Skin of body (tissue), 2 donors: Measurements from ENCODE around the gene CDHR1. TPM values are rescaled to one million over a fixed set of nuclear protein-coding genes. Genes with fewer than 3 reads are reported as not detected.
"Not testable (repeated sequence)": the region's sequence is repeated elsewhere in the genome, so short reads cannot be mapped to it uniquely, and the experiment has no call there.

Experiments
- DNase-seq: peaks from one replicate; lab custom pipeline; 2025; lab: John Stamatoyannopoulos, UW
- total RNA-seq: library from RNA; depleted of rRNA; stranded (reverse); fragments of >200 nt; gene quantifications from one replicate; pipeline ENCODE4 v1.2.3, GENCODE V29; 2014

Gene CDHR1
- 1.7 TPM for total RNA-seq

DNA sequence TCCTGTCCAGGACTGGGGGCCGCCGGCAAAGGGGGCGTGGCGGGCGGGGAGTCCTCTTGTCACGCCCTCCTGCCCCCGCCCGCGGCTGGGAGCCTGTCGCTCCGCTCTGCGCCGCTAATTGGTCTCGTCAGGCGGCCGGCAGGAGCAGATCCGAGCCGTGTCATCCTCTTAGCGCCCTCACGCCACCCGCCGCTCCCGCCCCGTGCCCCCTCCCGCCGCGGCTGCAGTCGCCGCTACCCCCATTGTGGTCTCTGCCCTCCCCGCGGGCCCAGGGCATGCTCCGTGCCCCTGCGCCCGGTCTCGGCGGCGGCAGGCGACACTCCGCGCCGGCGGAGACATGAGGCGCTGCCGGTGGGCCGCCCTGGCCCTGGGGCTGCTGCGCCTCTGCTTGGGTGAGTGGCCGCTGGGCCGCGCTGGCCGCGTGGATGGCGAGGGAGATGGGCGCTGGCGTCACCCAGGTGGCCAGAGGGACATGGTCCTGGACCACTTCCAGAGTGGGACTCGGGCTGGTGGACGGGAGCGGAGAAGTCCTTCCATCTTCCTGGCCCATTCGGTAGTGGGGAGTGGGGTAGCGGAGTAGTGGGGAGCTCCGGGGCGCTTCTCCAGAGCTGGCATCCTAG is at the start of gene CDHR1:
CDHR1 (plus strand) TSS at position 114 of the 620 bp plus-strand sequence; CDS start at position 338, 224 bp downstream.
- no peak for DNase-seq

DNA sequence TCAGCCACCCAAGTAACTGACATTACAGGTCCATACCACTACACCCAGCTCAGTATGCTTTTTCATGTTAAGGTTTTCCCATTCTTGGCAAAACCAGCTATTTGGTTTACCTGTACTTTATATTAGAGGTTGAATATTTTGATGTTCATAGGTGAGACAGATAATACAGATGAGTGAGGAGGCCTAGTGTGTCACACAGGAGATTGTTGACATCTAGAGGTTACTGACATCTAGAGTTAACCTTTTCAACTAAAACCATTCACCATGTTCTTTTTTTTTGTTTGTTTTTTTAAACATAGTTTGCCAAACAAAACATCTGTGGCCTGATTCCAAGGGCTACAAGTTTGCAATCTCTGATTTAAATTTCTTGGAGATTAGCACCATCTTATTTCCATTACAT is 47.0 kb upstream of the CDHR1 start:
- DNase-seq = no peak

DNA sequence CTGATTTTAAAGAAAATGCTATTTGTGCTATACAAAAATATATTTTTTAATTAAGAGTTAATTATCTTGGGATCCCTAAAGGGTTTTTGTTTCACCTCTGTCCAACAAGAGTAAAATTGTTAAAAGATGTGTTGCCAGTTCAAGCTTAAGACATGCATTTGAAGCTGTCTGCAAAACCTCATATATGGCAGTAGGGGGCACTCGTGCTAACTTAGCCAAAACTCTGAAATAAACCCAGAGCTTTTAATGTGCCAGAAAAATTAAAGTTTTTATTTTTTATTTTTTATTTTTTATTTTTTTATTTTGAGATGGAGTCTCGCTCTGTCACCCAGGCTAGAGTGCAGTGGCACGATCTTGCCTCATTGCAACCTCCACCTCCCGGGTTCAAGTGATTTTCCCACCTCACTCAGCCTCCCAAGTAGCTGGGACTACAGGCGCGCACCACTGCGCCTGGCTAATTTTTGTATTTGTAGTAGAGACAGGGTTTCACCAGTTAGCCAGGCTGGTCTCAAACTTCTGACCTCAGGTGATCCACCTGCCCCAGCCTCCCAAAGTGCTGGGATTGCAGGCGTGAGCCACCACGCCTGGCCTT is 46.2 kb upstream of the CDHR1 start:
- DNase-seq = not testable (repeated sequence)

DNA sequence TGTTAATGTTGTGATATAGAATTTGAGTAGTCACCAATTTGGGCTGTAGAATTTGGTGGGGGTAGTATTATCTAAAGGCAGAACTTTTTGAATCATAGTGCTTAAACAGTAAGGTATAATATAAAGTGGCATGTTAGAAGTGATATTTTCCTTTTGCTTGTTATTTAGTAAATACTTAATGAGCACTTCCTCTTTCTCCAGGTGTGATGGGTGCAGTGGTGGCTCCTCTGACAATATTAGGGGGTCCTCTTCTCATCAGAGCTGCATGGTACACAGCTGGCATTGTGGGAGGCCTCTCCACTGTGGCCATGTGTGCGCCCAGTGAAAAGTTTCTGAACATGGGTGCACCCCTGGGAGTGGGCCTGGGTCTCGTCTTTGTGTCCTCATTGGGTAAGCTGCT is 44.5 kb upstream of the CDHR1 start:
- no peak for DNase-seq

DNA sequence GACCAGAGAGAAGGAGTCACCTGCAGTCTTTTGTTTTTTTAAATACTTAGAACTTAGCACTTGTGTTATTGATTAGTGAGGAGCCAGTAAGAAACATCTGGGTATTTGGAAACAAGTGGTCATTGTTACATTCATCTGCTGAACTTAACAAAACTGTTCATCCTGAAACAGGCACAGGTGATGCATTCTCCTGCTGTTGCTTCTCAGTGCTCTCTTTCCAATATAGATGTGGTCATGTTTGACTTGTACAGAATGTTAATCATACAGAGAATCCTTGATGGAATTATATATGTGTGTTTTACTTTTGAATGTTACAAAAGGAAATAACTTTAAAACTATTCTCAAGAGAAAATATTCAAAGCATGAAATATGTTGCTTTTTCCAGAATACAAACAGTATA is 41.6 kb upstream of the CDHR1 start:
- no peak for DNase-seq

DNA sequence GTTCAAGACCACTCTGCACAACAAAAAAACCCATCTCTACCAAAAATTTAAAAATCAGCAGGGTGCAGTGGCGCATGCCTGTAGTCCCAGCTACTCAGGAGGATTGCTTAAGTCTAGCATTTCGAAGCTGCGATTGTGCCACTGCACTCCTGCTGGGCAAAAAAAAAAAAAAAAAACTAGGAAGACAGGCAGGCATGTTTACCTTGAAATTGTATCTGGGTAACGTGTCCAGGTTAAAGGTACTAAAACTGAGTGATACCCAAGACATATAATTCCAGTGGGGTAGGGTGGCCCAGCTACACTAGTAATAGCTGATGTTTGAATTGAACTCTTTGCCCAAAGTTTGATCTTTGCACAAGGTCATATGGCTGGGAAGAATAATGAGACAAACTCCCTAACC is 38.8 kb upstream of the CDHR1 start:
- DNase-seq = no peak

DNA sequence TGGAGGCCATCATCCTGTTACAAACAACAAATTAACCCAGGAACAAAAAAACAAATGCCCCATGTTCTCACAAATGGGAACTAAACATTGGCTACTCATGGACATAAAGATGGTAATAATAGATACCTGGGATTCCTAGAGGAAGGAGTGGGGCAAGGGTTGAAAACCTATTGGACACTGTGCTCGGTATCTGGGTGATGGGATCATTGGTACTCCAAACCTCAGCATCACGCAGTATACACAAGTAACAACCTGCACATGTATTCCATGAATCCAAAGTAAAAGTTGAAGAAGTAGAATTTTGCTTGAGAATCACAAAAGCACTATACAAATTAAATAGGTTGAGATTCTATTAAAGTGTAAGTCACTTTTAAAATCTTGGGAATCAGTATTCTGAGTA is 38.3 kb upstream of the CDHR1 start:
- DNase-seq = no peak

DNA sequence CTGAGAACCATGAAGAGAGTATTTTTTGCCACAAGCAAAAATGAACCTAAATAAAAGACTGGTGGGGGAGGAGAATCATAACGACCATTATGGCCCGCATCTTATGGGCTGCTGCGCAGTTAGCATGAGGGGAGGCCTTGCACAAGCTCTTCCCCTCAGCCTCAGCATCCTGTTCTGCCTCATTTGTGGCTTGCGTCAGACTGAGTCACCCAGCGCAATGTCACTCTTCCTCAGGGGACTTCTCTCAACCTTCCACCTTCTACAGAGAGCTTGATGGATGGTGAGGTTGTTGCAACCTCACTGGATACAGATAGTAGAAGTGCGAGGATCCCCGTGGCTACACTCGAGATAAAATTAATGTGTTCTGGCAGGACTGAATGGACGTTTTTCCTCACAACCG is 37.6 kb upstream of the CDHR1 start:
- DNase-seq = no peak

DNA sequence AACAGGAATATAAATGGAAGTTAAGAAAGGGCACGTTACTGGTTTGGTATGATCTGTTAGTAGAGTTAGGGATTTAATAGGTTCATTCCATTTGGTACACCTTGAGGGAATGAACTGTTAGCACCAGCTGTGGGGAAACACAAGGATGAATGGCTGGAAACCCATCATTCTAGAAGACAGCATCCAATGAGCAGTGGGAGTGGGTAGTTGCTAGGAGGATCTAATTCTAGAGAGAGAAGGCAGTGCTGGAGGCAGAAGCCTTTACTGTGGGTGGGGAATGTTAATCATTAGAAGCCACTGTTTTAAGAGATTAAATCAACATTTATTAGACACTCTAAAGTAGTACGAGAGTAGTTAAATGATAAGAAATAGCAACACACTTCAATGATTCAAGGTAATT is 36.3 kb upstream of the CDHR1 start:
- DNase-seq = no peak

DNA sequence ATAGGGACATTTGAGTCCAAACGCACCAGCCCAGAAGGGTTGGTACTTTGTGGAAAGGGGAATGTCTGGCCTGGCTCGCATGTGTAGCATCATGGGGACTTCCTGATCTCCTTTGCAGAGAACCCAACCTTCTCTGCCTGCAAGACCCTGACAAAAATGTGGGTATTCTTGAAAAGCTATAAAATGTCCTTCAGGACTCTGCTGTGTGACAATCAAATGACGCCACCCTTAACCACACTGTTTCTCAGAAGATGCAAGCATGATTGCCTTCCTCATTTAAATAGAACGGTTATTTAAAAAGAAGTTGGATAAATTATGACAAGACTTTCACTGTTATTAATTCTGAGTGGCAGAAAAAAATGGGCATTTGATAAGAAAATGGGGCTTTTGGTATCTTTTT is 35.8 kb upstream of the CDHR1 start:
- DNase-seq = no peak

DNA sequence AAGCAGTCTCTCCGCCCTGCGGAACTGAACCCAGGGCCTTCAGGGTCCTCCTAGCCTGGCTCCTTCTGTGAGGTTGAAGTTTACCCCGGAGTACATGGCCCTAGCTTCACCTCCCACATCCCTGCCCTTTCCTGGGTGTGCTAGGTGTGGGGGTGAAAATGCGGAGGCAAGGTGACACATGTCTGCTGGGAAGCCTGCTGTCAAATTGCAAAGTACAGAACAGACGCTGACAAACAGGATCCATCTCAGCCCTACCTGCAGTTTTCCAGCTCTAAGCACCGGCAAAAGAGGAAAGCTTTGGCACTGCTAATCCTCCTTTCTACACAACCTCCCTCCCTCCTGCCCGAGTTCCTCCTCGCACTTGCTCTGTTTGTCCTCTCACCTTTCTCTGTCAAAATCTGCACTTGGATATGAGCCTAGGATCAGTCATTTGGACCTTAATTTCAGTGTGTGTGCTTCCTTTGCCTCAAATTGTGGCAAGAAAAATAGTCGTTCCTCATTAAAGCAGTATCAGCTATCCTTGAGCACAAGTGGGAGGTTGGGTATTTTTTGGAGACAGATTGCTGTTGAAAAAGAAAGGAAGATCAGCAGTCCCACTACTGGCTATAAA is 35.2 kb upstream of the CDHR1 start:
- no peak for DNase-seq

DNA sequence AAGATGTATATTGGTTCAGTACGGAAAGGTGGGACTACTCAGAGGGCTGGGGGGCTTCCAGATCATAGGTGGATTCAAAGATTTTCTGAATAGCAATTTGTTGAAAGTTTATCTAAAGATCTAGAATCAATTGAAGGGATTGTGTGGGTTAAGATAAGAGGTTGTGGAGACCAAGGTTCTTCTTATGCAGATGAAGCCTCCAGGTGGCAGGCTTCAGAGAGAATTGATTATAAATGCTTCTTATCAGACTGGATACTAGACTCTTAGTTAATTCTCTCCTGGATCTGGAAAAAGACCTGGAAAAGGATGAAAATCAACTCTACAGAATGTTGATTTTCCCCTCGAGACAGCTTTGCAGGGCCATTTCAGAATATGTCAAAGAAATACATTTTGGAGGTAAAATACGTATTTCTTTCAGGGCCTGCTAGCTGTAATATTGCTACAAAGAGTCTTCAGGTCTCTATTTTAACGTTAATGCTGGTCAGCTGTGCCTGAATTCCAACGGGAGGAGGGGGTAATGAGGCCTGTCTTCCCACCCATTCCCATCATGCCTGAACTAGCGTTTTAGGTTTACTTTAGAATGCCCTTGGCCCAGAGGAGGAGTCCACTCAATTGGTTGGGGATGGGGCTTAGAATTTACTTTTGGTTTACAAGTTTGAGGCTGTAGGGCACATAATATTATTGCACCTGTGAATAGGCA is 33.5 kb upstream of the CDHR1 start:
- no peak for DNase-seq

DNA sequence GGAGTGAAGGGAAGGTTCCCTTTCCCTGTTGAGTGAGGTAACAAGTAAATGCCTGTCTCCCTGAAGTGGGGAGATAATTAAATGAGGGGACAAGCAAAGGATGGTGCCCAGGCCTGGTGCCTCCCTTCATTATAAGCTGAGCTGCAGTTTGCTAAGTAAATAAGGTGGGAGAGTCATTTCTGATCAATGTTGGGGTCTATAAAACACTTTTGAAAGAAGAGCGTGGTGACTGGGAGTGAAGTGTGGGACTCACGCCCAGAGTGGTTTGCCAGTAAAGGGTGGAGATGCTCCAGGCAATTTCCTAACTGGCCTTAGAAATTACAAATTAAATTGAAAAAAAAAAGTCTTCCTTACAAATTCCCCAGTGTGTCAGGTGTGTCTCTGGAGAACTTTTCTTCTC is 30.3 kb upstream of the CDHR1 start:
- DNase-seq = no peak

DNA sequence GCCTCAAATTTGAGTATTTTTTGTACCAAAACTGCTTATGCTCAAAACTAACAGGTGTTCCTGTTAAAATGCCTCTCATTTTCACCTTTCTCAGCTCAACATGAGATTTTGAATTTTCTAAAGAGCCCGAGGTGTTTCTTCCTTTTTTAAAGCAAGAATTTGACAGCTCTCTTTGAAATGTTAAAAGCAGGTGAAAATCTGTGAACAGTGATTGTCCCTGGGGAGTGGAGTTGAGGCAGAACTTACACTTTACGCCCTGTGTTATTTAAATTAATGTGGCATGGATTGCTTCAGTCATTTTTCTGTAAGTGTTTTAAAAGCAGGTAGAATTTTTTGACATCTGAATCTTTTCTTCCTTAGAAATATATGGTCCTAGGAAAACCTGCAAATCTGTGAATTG is 29.9 kb upstream of the CDHR1 start:
- no peak for DNase-seq

DNA sequence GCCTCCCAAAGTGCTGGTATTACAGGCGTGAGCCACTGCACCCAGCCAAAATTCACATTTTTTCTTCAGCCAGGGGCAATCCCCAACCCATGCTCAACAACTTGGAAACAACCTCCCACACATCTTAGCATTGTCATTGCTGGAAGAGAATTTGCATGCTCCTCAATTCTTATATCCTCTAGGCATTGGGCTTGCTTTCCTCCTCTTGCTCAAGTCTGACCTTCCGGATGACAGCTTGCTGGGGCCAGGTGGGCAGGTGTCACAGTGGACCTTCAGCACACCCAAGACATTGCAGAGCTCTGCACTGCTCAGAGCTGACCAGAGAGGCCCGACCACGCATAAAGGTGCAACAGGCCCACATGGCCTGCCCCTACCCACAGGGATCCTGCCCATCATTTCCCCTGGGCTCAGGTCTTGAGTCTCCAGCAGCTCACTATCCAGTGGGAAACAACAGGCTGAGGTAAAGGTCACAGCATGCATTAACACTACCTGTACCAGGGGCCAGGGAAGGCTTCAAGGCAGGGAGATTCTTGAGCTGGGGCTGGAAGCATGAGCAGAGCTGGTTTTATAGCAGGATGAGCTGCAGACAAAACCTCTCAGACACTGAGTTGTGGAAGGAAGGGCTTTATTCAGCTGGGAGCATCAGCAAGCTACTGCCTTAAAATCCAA is 27.6 kb upstream of the CDHR1 start:
- no peak for DNase-seq

DNA sequence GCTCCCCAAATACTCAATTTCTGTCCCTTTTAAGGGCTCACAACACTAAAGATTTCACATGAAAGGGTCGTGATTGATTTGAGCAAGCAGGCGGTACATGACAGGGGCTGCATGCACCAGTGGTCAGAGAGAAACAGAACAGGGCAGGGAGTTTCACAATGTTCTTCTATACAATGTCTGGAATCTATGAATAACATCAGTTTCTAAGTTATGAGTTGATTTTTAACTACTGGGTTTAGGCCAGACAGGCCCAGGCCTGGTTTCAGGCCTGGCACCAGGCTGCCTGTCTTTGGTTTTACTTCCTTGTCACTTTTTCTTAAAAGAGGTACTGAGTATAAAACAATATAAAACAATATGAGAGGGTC is 27.1 kb upstream of the CDHR1 start:
- not testable (repeated sequence) for DNase-seq

DNA sequence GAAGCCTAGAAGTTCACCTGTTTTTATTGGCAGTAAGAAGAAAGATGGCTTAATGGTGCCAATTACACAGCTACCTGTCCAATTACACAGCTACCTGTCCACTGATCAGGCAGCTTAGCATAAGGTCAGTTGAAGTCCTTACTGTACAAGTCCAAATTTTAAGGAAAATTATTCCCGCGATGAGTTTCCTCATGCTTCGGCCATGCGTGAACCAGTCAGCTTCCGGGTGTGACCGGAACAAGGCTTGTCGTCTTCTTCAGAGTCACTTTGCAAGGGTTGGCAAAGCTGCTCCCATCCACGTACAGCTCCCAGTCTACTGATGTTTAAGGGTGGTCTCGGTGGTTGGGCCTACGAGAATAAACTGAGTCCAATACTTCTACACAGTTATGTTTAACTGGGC is 26.0 kb upstream of the CDHR1 start:
- DNase-seq = not testable (repeated sequence)

DNA sequence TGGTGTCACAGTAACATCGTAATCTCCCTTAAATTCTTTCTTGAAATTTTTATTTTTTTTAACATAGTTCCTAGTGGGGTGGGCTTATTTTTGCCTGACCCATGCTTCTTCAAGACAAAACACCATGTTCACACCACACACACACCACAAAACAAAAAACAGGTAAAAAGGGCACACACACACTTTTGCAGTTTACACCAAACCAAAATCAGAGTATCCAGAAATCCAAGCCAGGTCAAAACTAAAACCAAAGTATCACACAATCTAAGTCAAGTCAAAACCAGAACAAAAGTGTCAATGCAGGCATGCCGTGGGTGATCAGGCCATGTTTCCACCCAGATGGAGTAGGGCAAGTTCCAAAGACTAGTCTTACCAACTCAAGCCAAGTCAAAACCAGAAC is 23.1 kb upstream of the CDHR1 start:
- DNase-seq = not testable (repeated sequence)

DNA sequence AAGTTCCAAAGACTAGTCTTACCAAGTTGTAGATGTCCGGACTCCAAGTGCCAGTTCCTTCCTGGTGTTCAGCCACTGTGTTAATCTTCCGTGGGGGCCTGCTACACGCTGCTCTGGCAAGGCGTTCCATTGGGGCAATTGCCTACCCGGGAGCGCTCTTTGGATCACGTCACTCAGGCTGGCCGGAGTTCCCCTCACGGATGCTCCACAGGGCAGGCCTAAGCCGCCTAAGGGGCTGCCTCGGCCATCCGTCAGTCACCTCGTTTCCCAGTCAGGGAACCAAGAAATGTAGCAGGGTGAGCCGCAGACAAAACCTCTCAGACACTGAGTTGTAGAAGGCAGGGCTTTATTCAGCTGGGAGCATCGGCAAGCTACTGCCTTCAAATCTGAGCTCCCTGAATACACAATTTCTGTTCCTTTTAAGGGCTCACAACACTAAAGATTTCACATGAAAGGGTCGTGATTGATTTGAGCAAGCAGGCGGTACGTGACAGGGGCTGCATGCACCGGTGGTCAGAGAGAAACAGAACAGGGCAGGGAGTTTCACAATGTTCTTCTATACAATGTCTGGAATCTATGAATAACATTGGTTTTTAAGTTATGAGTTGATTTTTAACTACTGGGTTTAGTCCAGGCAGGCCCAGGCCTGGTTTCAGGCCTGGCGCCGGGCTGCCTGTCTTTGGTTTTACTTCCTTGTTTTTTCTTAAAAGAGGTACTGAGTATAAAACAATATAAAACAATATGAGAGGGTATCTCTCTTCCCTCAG is 22.5 kb upstream of the CDHR1 start:
- DNase-seq = not testable (repeated sequence)

DNA sequence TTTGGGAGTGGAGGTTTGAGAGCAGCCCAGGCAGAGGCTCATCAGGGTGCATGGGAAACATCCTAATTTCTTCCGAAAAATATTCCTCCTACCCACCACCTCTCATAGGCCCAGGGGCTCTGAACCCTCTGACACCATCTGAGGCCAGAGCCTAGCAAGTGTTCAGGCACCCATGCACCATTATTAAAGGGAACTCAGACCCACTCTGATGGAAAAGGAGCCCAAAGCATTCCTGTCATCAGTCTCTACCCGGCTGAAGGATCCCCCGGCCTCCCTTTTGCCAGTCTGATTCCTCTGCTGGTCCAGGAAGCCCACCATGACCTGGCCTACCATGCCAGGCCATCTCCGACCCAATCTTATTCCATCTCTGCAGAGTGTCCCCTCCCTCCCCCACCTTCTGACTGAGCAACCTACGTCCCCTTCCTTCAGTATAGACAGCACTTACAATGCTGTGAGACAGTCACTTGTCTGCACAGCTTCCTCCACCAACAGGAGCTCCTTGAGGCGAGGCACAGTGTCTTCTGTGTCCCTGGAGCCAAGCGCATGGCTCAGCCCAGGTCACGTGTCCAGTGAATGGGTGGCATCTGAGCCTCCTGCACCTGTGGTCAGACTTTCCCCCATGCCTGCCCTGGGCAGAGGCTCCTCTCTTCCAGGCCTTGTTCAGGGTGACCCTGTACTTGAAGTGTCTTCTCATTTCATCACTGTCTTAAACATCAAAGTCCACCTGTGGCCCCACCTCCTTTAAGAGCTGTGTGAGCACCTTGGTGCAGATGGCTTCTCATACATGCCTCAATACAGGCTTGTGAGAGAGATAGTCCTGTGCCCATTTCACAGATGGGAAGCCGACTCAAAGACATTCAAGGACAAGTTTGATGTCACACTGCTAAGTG is 21.6 kb upstream of the CDHR1 start:
- no peak for DNase-seq
